Uterus (tissue), 2 donors: ENCODE measurements around the gene ZNF784.

ENCODE experiments used
- POLR2A ChIP-seq, 2 donors: fragments of 450-650 bp; IDR thresholded peaks; one replicate each; pipeline ENCODE4 v1.6.1; 2016; ENCODE audit warnings: antibody characterized with exemption in 2 of 2, mild to moderate bottlenecking in 1 of 2, moderate library complexity in 1 of 2
- TF ChIP-seq, protein P1 (sequence below), 4 experiments: fragments of 200-600 bp in 2 of 4; fragments of 450-650 bp in 2 of 4; sonication (generic) in 2 of 4; IDR thresholded peaks; one replicate each; pipeline ENCODE4 v1.5.1; 2016 to 2019; ENCODE audit warnings: antibody characterized with exemption in 4 of 4, mild to moderate bottlenecking in 2 of 4, moderate library complexity in 1 of 4

- TF ChIP-seq, protein P1, sequence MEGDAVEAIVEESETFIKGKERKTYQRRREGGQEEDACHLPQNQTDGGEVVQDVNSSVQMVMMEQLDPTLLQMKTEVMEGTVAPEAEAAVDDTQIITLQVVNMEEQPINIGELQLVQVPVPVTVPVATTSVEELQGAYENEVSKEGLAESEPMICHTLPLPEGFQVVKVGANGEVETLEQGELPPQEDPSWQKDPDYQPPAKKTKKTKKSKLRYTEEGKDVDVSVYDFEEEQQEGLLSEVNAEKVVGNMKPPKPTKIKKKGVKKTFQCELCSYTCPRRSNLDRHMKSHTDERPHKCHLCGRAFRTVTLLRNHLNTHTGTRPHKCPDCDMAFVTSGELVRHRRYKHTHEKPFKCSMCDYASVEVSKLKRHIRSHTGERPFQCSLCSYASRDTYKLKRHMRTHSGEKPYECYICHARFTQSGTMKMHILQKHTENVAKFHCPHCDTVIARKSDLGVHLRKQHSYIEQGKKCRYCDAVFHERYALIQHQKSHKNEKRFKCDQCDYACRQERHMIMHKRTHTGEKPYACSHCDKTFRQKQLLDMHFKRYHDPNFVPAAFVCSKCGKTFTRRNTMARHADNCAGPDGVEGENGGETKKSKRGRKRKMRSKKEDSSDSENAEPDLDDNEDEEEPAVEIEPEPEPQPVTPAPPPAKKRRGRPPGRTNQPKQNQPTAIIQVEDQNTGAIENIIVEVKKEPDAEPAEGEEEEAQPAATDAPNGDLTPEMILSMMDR (IDR thresholded peaks at IDR 0.05), result no peak
- TF ChIP-seq POLR2A (IDR thresholded peaks at IDR 0.05), result no peak
These were observed 43.1 kb upstream of the ZNF784 start for GRCh38 chr19:55667511-55667910.
